Endothelial cell of umbilical vein (primary cell): Measurements from ENCODE around the gene DENND1A. TPM values are rescaled to one million over a fixed set of nuclear protein-coding genes. Genes with fewer than 3 reads are reported as not detected.
"Not testable (repeated sequence)": the region's sequence is repeated elsewhere in the genome, so short reads cannot be mapped to it uniquely, and the experiment has no call there.

Experiments used
- BruUV-seq: library from RNA; stranded (reverse); fragments of 400-500 nt; replicated peaks from 2 replicates; lab custom pipeline; 2021; lab: Mats Ljungman, UMichigan
- CTCF ChIA-PET: fragments of 300-600, 350-600 bp; sonication (Branson Sonifier 250); formaldehyde crosslinking; loops from one replicate; lab custom pipeline; 2021; ENCODE audit warnings: antibody characterized with exemption, inconsistent platforms; lab: Charles Lee
- POLR2A ChIA-PET: fragments of 300-600, 350-600 bp; sonication (Branson Sonifier 250); formaldehyde crosslinking; loops from one replicate; lab custom pipeline; 2021; ENCODE audit warnings: antibody characterized with exemption, inconsistent platforms; lab: Charles Lee
- DNase-seq: peaks from one replicate; pipeline ENCODE4 v3.0.0-alpha.2; 2011; ENCODE audit warnings: low read depth, low spot score
- FAIRE-seq: peaks from 2 replicates; lab custom pipeline; 2011; peaks lifted over from hg19 to GRCh38; lab: Jason Lieb, UNC
- H2AFZ ChIP-seq: 2 replicates; pipeline ENCODE4 v1.6.0; 2012; ENCODE audit warnings: low read depth, low read length, control low read depth, inconsistent platforms
- H3K27ac ChIP-seq: 2 replicates; pipeline ENCODE4 v1.5.1; 2011; ENCODE audit warnings: low read depth, mild to moderate bottlenecking, control low read depth, low read length, moderate library complexity; ENCODE audit not compliant: insufficient read depth
- H3K27me3 ChIP-seq, 2 experiments: 2 replicates each; pipeline versions ENCODE4 v1.6.0 to v1.6.1; 2011; ENCODE audit warnings: low read length in 2 of 2, mixed read lengths in 1 of 2; ENCODE audit not compliant: control insufficient read depth in 2 of 2, insufficient read depth in 2 of 2
- H3K36me3 ChIP-seq, 2 experiments: 2 replicates in 1 of 2; 3 replicates in 1 of 2; pipeline ENCODE4 v1.5.1; 2011; ENCODE audit warnings: low read length in 2 of 2, mild to moderate bottlenecking in 1 of 2, moderate library complexity in 1 of 2; ENCODE audit not compliant: control insufficient read depth in 2 of 2, insufficient read depth in 2 of 2; ENCODE audit errors: extremely low read depth in 1 of 2
- H3K4me1 ChIP-seq: 3 replicates; pipeline ENCODE4 v1.5.1; 2011; ENCODE audit warnings: mild to moderate bottlenecking, low read length; ENCODE audit not compliant: control insufficient read depth, insufficient read depth; ENCODE audit errors: extremely low read depth
- H3K4me2 ChIP-seq: 2 replicates; pipeline ENCODE4 v1.6.1; 2011; ENCODE audit warnings: low read length, control low read depth, mixed read lengths; ENCODE audit not compliant: insufficient read depth
- H3K4me3 ChIP-seq, 3 experiments: fragments of 200-600 bp in 1 of 3; sonication (generic), shearing (Covaris generic) in 1 of 3; replicated peaks in 1 of 3; 2 replicates each; pipeline ENCODE4 v1.5.1; 2011 to 2016; ENCODE audit warnings: control low read depth in 3 of 3, low read length in 3 of 3, mild to moderate bottlenecking in 2 of 3, inconsistent platforms in 1 of 3, low read depth in 1 of 3, moderate library complexity in 1 of 3; ENCODE audit not compliant: insufficient read depth in 1 of 3
- H3K79me2 ChIP-seq: 2 replicates; pipeline ENCODE4 v1.6.0; 2012; ENCODE audit warnings: low read length, inconsistent platforms; ENCODE audit not compliant: control insufficient read depth, insufficient read depth
- H3K9ac ChIP-seq: replicated peaks from 2 replicates; pipeline ENCODE3; 2011; ENCODE audit warnings: low read length, control low read depth; ENCODE audit not compliant: insufficient read depth; ENCODE audit errors: extremely low read depth
- H3K9me1 ChIP-seq: replicated peaks from 3 replicates; pipeline ENCODE4 v1.6.0; 2011; ENCODE audit warnings: mild to moderate bottlenecking, low read length; ENCODE audit not compliant: control insufficient read depth, insufficient read depth; ENCODE audit errors: extremely low read depth
- H3K9me3 ChIP-seq: replicated peaks from 2 replicates; pipeline ENCODE4 v1.5.1; 2012; ENCODE audit warnings: low read length, inconsistent platforms; ENCODE audit not compliant: control insufficient read depth, insufficient read depth
- H4K20me1 ChIP-seq: replicated peaks from 2 replicates; pipeline ENCODE3; 2011; ENCODE audit warnings: mild to moderate bottlenecking, low read length; ENCODE audit not compliant: control insufficient read depth, insufficient read depth; ENCODE audit errors: extremely low read depth
- EZH2 ChIP-seq: IDR thresholded peaks from 2 replicates; pipeline ENCODE4 v1.6.1; 2012; ENCODE audit warnings: borderline replicate concordance, low read depth, mild to moderate bottlenecking, moderate library complexity, low read length, inconsistent platforms; ENCODE audit not compliant: severe bottlenecking
- FOS ChIP-seq: IDR thresholded peaks from 2 replicates; pipeline ENCODE4 v1.6.1; 2011; ENCODE audit warnings: mild to moderate bottlenecking, low read length, moderate library complexity, borderline replicate concordance; ENCODE audit not compliant: insufficient read depth
- GATA2 ChIP-seq: IDR thresholded peaks from 2 replicates; pipeline ENCODE4 v1.7.0; 2011; ENCODE audit warnings: low read depth, mild to moderate bottlenecking, moderate library complexity, mixed read lengths, low read length; ENCODE audit not compliant: insufficient read length, insufficient read depth
- JUN ChIP-seq: IDR thresholded peaks from 2 replicates; pipeline ENCODE4 v1.6.1; 2011; ENCODE audit warnings: borderline replicate concordance, low read depth; ENCODE audit not compliant: insufficient read length, insufficient read depth
- MAX ChIP-seq: IDR thresholded peaks from 2 replicates; pipeline ENCODE4 v1.6.1; 2011; ENCODE audit not compliant: insufficient read depth, insufficient read length
- MYC ChIP-seq: IDR thresholded peaks from one replicate; pipeline ENCODE4 v1.6.1; 2011; ENCODE audit warnings: mild to moderate bottlenecking, low read depth, low read length
- POLR2A ChIP-seq: IDR thresholded peaks from 2 replicates; pipeline ENCODE4 v1.6.1; 2012; ENCODE audit warnings: low read depth, mild to moderate bottlenecking, control low read depth, low read length
- POLR2AphosphoS5 ChIP-seq: IDR thresholded peaks from 2 replicates; pipeline ENCODE4 v1.6.1; 2012; ENCODE audit warnings: low read depth, mild to moderate bottlenecking, control low read depth, low read length, moderate library complexity; ENCODE audit not compliant: insufficient read depth
- dilution Hi-C: fragments of 300-500 bp; cut with MboI; formaldehyde crosslinking; loops from one replicate; pipeline ENCODE4 v1.15.0; 2019; ENCODE audit warnings: low sequenced_read_pairs; ENCODE audit not compliant: extremely low pct_ligation_motif_present
- intact Hi-C: fragments of 100-400 bp; cut with micrococcal nuclease; formaldehyde crosslinking; loops from one replicate; pipeline ENCODE4 v1.10.0; 2022
- polyA plus RNA-seq, 4 experiments: library from polyadenylated mRNA; depleted of rRNA in 3 of 4; stranded (reverse) in 3 of 4; unstranded in 1 of 4; fragments of >200 nt; gene quantifications; 2 replicates each; pipeline versions ENCODE4 v1.2.1 to v1.2.3, GENCODE V29; 2011 to 2012; ENCODE audit warnings: missing spikeins in 1 of 4
- total RNA-seq: library from RNA; stranded (reverse); gene quantifications from 2 replicates; pipeline ENCODE4 v1.2.3, GENCODE V29; 2021
- TF ChIP-seq, protein P1 (sequence below), 2 donors: IDR thresholded peaks; 1 replicate in 1 of 2; 2 replicates in 1 of 2; pipeline ENCODE4 v1.5.1; 2011; ENCODE audit warnings: low read length in 2 of 2, mild to moderate bottlenecking in 2 of 2, moderate library complexity in 2 of 2, control low read depth in 1 of 2, inconsistent platforms in 1 of 2, low read depth in 1 of 2; ENCODE audit not compliant: insufficient read depth in 1 of 2; ENCODE audit errors: extremely low read depth in 1 of 2

The DENND1A gene
- total and polyA plus RNA-seq, 2 donors (not counting 3 experiments of a cell fraction or from before 2014, with no cell fraction given), result 18.5 to 24.5 TPM

DNA sequence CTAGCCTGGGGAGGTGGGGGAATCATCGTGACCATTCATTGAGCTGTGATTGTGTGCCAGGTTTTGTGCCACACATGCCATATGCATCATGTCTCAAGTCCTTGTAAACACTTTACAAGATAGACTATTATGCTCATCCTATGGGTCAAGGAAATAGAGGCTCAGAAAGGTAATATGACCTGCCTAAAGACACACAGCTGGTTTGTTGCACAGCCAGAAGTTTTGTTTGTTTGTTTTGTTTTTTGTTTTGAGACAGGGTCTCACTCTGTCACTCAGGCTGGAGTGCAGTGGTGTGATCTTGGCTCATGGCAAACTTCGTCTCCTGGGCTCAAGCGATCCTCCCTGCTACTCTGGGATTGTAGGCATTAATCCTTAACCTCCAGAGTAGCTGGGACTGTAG lies 595.3 kb downstream of the DENND1A start:
- H3K4me3 ChIP-seq, result no peak overlapping the region
- no peaks in the 10 kb centered on the region for H4K20me1 ChIP-seq
- no peaks in the 10 kb centered on the region for H3K9me3 ChIP-seq
- H3K4me1 ChIP-seq, result no peaks in the 10 kb centered on the region
- no peak overlapping the region for H3K27ac ChIP-seq
- no peaks in the 10 kb centered on the region for H3K79me2 ChIP-seq
- intact Hi-C loops (no loop called here), dilution Hi-C loops (no loop called here)
- no peak overlapping the region for H3K4me2 ChIP-seq
- H3K9me1 ChIP-seq, result no peaks in the 10 kb centered on the region
- FAIRE-seq (no peak), DNase-seq (no peak)
- ChIA-PET CTCF (interaction anchor here (1.2 to 1.3 kb wide), 2 partner anchors 10 to 15 kb away, joined by 3 read pairs; no protein-coding TSS in a partner anchor), POLR2A (no interaction called here)
- BruUV-seq, result no TSS peak
- no peak overlapping the region for H3K9ac ChIP-seq
- H2AFZ ChIP-seq, result no peak overlapping the region
- no peaks in the 10 kb centered on the region for H3K36me3 ChIP-seq
- no peak for TF ChIP-seq EZH2
- no peak for TF ChIP-seq MYC
- TF ChIP-seq, protein P1, sequence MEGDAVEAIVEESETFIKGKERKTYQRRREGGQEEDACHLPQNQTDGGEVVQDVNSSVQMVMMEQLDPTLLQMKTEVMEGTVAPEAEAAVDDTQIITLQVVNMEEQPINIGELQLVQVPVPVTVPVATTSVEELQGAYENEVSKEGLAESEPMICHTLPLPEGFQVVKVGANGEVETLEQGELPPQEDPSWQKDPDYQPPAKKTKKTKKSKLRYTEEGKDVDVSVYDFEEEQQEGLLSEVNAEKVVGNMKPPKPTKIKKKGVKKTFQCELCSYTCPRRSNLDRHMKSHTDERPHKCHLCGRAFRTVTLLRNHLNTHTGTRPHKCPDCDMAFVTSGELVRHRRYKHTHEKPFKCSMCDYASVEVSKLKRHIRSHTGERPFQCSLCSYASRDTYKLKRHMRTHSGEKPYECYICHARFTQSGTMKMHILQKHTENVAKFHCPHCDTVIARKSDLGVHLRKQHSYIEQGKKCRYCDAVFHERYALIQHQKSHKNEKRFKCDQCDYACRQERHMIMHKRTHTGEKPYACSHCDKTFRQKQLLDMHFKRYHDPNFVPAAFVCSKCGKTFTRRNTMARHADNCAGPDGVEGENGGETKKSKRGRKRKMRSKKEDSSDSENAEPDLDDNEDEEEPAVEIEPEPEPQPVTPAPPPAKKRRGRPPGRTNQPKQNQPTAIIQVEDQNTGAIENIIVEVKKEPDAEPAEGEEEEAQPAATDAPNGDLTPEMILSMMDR (IDR thresholded peaks at IDR 0.05; ENCODE audit: extremely low read depth in 1 of 2, insufficient read depth in 1 of 2, low read depth in 1 of 2, low read length in 2 of 2), result no peak
- no peak for TF ChIP-seq JUN
- TF ChIP-seq GATA2, result no peak
- TF ChIP-seq POLR2A, result no peak
- TF ChIP-seq POLR2AphosphoS5, result no peak
- no peak for TF ChIP-seq MAX
- no peak for TF ChIP-seq FOS
- no peaks in the 10 kb centered on the region for H3K27me3 ChIP-seq

DNA sequence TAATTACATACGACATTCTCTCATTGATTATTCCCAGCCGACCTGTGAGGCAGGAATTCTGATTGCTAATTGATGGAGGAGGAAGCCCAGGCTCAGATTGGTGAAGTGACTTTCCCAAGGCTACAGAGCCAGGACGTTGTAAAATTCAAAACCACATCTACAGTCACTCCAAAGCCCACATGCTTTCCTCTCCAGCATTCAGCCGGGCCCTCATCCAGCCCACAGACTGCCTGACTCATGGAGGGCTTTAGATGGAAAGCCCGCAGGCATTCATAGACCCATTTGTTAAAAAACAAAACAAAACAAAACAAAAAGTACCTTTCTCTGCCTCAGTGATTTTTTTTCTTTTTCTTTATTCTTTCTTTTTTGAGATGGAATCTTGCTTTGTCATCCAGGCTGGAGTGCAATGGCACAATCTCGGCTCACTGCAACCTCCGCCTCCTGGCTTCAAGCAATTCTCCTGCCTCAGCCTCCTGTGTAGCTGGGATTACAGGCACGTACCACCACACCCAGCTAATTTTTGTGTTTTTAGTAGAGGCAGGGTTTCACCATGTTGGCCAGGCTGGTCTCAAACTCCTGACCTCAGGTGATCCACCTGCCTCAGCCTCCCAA lies 596.8 kb downstream of the DENND1A start:
- dilution Hi-C loops, H3K4me2 ChIP-seq, H4K20me1 ChIP-seq, H3K9me3 ChIP-seq, H3K4me3 ChIP-seq, DNase-seq, H3K79me2 ChIP-seq, POLR2A ChIA-PET, H3K9me1 ChIP-seq, H3K9ac ChIP-seq, H3K27me3 ChIP-seq, FAIRE-seq, H3K36me3 ChIP-seq, H3K4me1 ChIP-seq, BruUV-seq, intact Hi-C loops, H2AFZ ChIP-seq, H3K27ac ChIP-seq: not testable (repeated sequence)
- CTCF ChIA-PET, result interaction anchor here (0.6 kb wide), 1 partner anchor 420 kb away, joined by 3 read pairs; no protein-coding TSS in a partner anchor
